ENCODE results near the gene IGSF5.

GRCh38 chr21:39727401-39728120 is 17.4 kb upstream of the IGSF5 start:
- no peak for TF ChIP-seq CTCF (conservative IDR thresholded peaks at IDR 0.05 in 1 of 2, IDR thresholded peaks at IDR 0.05 in 1 of 2; ENCODE audit: low read depth in 1 of 2, low read length in 2 of 2)
- TF ChIP-seq EZH2 (IDR thresholded peaks at IDR 0.05; ENCODE audit: low read length, missing control alignments) = no peak

Measured in fibroblast of lung (primary cell).